Progenitor cell of endocrine pancreas (in vitro differentiated cells): Measurements from ENCODE around the gene PLEKHG7. TPM values are rescaled to one million over a fixed set of nuclear protein-coding genes. Genes with fewer than 3 reads are reported as not detected.

Experiments used
- DNase-seq: peaks from one replicate; pipeline ENCODE4 v3.0.0; 2021; ENCODE audit warnings: low spot score; ENCODE audit not compliant: unreplicated experiment
- H3K27ac Mint-ChIP-seq: 2 replicates; pipeline ENCODE4 v1.8.0; 2021; ENCODE audit warnings: mild to moderate bottlenecking, moderate library complexity, mixed read lengths
- H3K27me3 Mint-ChIP-seq: 2 replicates; pipeline ENCODE4 v1.8.0; 2021; ENCODE audit warnings: mixed read lengths
- H3K36me3 Mint-ChIP-seq: 2 replicates; pipeline ENCODE4 v1.8.0; 2022; ENCODE audit warnings: mixed read lengths; ENCODE audit not compliant: insufficient read depth
- H3K4me1 Mint-ChIP-seq: 2 replicates; pipeline ENCODE4 v1.8.0; 2021; ENCODE audit warnings: low read depth, mixed read lengths
- H3K4me3 Mint-ChIP-seq: 2 replicates; pipeline ENCODE4 v1.8.0; 2021; ENCODE audit warnings: low read depth, mild to moderate bottlenecking, moderate library complexity, mixed read lengths
- H3K9me3 Mint-ChIP-seq: 2 replicates; pipeline ENCODE4 v1.8.0; 2021; ENCODE audit warnings: low read depth, mixed read lengths
- CTCF ChIP-seq: fragments of 200-600 bp; sonication (generic); IDR thresholded peaks from one replicate; pipeline ENCODE4 v1.5.0; 2021; ENCODE audit warnings: antibody characterized with exemption, mild to moderate bottlenecking; ENCODE audit not compliant: unreplicated experiment
- total RNA-seq: library from RNA; stranded (reverse); gene quantifications from 2 replicates; pipeline ENCODE4 v1.2.1, GENCODE V29; 2021

Gene PLEKHG7
- total RNA-seq, 1 donor from 2014 or later: 0.65 TPM

- H3K4me1 Mint-ChIP-seq: peaks cover 8% of the 10 kb centered on the region
- no peak overlapping the region for H3K4me3 Mint-ChIP-seq
- no peak for DNase-seq
- no peak for TF ChIP-seq CTCF
- no peaks in the 10 kb centered on the region for H3K9me3 Mint-ChIP-seq
- no peak overlapping the region for H3K27ac Mint-ChIP-seq
- H3K36me3 Mint-ChIP-seq: no peaks in the 10 kb centered on the region
- H3K27me3 Mint-ChIP-seq: no peaks in the 10 kb centered on the region
Measured at GRCh38 chr12:92764831-92765230, 62.0 kb downstream of the PLEKHG7 start.

GRCh38 chr12:92765871-92766270, 63.1 kb downstream of the PLEKHG7 start:
- Mint-ChIP-seq H3K9me3 (no peaks in the 10 kb centered on the region), H3K27me3 (no peaks in the 10 kb centered on the region), H3K4me3 (no peak overlapping the region), H3K27ac (no peak overlapping the region), H3K4me1 (peaks cover 8% of the 10 kb centered on the region), H3K36me3 (no peaks in the 10 kb centered on the region)
- no peak for DNase-seq
- TF ChIP-seq CTCF: no peak

GRCh38 chr12:92769124-92769901, 66.5 kb downstream of the PLEKHG7 start:
- peak overlapping the region; percentile 1 for H3K27ac Mint-ChIP-seq
- no peaks in the 10 kb centered on the region for H3K9me3 Mint-ChIP-seq
- DNase-seq: no peak
- no peaks in the 10 kb centered on the region for H3K27me3 Mint-ChIP-seq
- H3K36me3 Mint-ChIP-seq: no peaks in the 10 kb centered on the region
- no peak for TF ChIP-seq CTCF
- peaks cover 8% of the 10 kb centered on the region for H3K4me1 Mint-ChIP-seq
- H3K4me3 Mint-ChIP-seq: no peak overlapping the region

GRCh38 chr12:92771001-92771400, 68.2 kb downstream of the PLEKHG7 start:
- Mint-ChIP-seq H3K4me3 (no peak overlapping the region), H3K36me3 (no peaks in the 10 kb centered on the region), H3K4me1 (peaks cover 8% of the 10 kb centered on the region), H3K27me3 (no peaks in the 10 kb centered on the region), H3K9me3 (no peaks in the 10 kb centered on the region), H3K27ac (no peak overlapping the region)
- TF ChIP-seq CTCF: no peak
- no peak for DNase-seq

- TF ChIP-seq CTCF: no peak
- H3K27ac Mint-ChIP-seq: no peak overlapping the region
- no peak overlapping the region for H3K4me3 Mint-ChIP-seq
Measured at GRCh38 chr12:92775416-92775815, 72.6 kb downstream of the PLEKHG7 start.

More at GRCh38 chr12:92775416-92775815, 72.6 kb downstream of the PLEKHG7 start:
- Mint-ChIP-seq H3K36me3 (peaks cover 8% of the 10 kb centered on the region), H3K4me1 (no peaks in the 10 kb centered on the region), H3K27me3 (no peaks in the 10 kb centered on the region), H3K9me3 (no peaks in the 10 kb centered on the region)
- DNase-seq: no peak
